ENCODE measurements around the gene R3HDM2. TPM values are rescaled to one million over a fixed set of nuclear protein-coding genes. Genes with fewer than 3 reads are reported as not detected.

R3HDM2 gene
- total RNA-seq, 4 donors from 2014 or later: 43.4 to 97.6 (median 65.1) TPM

DNA sequence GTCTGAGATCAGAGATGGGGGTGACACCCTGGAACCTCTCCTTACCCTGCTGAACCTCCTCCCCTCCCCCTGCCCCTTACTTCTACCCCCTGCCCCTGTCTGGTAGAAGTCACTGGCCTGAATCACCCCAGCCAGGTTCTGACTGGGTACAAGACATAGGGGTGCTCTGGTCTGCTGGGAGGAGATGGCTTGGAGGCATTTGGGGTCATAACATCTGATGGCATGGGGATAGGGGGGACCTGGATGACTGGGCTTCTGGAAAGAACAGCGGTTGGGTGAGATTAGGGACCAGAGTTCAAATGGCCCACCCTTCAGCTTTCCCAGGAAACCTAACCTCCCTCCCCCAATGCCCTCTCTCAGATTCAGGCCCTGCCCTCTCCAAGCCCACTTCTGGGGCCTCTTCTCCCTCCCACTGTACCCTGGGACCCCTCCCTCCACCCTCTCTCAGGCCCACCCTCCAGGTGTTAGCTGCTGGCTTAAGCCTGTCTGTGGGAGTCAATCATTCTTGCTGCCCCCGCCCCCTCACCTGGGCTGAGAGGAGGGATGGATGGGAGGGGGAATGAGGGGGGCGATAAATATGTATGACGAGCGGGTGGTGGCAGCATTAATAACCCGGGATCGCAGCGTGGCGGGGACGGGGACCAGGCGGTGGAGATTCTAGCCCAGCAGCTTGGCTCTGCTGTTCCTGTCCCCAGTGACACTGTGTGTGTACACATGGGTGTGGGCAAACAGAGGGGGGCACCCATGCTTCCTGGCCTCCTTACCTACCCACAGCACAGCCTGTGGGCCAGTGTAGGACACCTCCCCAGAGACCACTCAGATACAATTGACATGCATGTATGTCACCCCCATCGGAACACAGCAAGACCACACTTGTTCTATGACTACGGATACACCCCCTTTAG is 208.3 kb downstream of the R3HDM2 start:
- DNase-seq (ENCODE audit: low spot score in 2 of 2): no peak
- Histone ChIP-seq H3K4me1 (peaks cover 26% of the 10 kb centered on the region), H3K27me3 (peaks cover 86% of the 10 kb centered on the region), H3K36me3 (no peaks in the 10 kb centered on the region), H3K27ac (no peak overlapping the region), H3K9me3 (no peaks in the 10 kb centered on the region), H3K4me3 (no peak overlapping the region)
- TF ChIP-seq EP300 (IDR thresholded peaks at IDR 0.05): no peak
- no peak for TF ChIP-seq POLR2A (IDR thresholded peaks at IDR 0.05)
- TF ChIP-seq POLR2AphosphoS5 (IDR thresholded peaks at IDR 0.05): no peak
- TF ChIP-seq, protein P1, sequence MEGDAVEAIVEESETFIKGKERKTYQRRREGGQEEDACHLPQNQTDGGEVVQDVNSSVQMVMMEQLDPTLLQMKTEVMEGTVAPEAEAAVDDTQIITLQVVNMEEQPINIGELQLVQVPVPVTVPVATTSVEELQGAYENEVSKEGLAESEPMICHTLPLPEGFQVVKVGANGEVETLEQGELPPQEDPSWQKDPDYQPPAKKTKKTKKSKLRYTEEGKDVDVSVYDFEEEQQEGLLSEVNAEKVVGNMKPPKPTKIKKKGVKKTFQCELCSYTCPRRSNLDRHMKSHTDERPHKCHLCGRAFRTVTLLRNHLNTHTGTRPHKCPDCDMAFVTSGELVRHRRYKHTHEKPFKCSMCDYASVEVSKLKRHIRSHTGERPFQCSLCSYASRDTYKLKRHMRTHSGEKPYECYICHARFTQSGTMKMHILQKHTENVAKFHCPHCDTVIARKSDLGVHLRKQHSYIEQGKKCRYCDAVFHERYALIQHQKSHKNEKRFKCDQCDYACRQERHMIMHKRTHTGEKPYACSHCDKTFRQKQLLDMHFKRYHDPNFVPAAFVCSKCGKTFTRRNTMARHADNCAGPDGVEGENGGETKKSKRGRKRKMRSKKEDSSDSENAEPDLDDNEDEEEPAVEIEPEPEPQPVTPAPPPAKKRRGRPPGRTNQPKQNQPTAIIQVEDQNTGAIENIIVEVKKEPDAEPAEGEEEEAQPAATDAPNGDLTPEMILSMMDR (IDR thresholded peaks at IDR 0.05): no peak
- WGBS: 73% methylated on average over 13 of the region's 13 CpGs

DNA sequence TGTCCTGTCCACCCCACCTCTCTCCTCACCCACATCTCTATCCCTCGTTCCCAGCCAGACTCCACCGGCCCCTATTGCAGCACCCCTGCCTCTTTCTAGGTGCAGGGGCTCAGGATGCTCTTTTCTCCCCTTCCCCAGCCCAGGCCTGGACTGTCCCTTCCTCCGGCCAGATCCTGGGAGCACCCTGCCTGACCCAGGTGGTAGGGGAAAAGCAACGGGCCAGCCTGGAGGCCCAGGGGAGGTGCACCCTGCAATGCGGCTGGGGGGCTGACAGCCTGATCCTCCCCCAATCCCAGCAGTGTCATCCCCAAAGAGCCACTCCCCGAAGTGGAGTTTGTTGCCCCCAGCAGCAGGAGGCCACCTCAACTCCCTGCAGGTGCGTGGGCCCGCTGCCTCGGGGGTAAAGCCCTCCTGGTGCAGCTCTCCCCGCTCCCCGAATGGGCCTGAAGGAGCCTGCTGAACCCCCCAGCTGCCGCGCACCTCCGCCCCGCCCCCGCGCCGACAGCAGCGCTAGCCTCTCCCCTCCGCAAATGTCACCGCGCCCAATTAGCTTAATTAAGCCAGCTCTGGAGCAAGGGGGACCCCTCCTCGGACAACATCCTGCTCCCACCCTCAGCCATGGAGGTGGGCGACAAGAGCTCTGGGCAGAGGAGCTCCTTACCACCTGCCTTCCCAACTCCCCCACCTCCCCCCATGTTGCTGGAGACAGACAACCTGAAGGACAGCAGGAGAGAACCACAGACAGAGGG is 209.5 kb downstream of the R3HDM2 start:
- peaks cover 30% of the 10 kb centered on the region for H3K4me1 ChIP-seq
- H3K36me3 ChIP-seq: no peaks in the 10 kb centered on the region
- H3K9me3 ChIP-seq: no peaks in the 10 kb centered on the region
- TF ChIP-seq EP300 (IDR thresholded peaks at IDR 0.05): no peak
- TF ChIP-seq POLR2AphosphoS5 (IDR thresholded peaks at IDR 0.05): no peak
- TF ChIP-seq, protein P1 (IDR thresholded peaks at IDR 0.05): no peak
- TF ChIP-seq POLR2A (IDR thresholded peaks at IDR 0.05): no peak
- no peak overlapping the region for H3K27ac ChIP-seq
- no peak overlapping the region for H3K4me3 ChIP-seq
- H3K27me3 ChIP-seq: peaks cover 85% of the 10 kb centered on the region
- 59% methylated on average over 6 of the region's 24 CpGs for WGBS
- DNase-seq (ENCODE audit: low spot score in 2 of 2): no peak

DNA sequence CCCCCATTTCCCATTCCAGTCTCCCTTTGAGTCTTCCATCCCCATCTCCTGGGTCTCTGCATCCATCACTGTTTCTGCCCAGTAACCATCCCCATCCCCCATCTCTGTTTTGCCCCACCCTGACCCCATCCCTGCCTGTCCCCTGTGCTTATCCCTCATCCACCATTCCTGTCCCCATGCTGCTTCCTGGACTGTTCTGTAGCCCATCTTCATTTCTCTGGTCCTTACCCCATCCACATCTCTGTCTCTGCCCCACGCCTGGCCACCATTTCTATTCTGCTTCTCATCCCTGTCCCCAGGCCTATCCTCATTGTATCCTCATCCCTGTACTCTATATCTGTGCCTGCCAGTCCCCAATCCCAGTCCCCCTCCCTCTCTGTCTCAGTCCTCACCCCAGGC is 210.1 kb downstream of the R3HDM2 start:
- Histone ChIP-seq H3K27ac (no peak overlapping the region), H3K4me1 (peaks cover 36% of the 10 kb centered on the region), H3K4me3 (no peak overlapping the region), H3K9me3 (no peaks in the 10 kb centered on the region), H3K36me3 (no peaks in the 10 kb centered on the region), H3K27me3 (peaks cover 85% of the 10 kb centered on the region)
- no peak for TF ChIP-seq EP300 (IDR thresholded peaks at IDR 0.05)
- WGBS: 68% methylated on average over 1 of the region's 1 CpG
- DNase-seq (ENCODE audit: low spot score in 2 of 2): no peak

DNA sequence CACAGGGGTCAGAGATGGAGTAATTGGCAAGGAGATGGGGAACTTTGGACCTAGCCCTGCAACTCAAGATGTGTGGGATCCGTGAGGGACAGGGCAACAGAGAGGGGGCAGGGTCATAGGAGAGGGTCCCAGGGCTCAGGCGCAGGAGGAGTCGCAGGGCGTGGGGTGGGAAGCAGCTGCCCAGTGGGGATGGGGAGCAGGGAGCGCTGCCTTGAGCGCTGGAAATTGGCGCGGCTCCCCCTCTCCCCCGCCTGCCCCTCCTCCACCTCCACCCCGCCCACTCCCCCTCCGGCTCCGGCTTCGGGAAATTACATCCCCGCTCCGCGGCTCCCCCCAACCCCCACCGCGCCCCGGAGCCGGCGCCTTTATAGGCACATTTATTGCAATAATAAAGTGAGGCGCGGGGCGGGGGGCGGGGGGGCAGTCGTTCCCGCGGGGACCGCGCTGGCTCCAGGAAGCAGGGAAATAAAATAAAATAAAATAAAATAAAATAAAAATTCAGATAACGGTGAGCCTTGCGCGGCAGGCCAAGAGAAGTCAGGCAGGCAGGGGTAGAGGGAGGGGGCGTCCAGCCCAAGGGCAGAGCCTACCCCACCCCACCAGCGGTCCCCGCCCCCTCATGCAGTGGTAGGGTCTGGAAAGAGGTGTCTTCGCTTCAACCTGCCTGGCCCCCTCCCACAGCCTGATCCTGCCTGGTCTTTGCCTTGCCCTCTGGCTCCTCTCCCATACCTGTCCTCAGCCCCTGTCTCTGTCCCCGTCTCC is 210.7 kb downstream of the R3HDM2 start:
- Histone ChIP-seq H3K27ac (no peak overlapping the region), H3K4me3 (no peak overlapping the region), H3K9me3 (no peaks in the 10 kb centered on the region), H3K4me1 (peaks cover 42% of the 10 kb centered on the region), H3K36me3 (no peaks in the 10 kb centered on the region), H3K27me3 (peaks cover 82% of the 10 kb centered on the region)
- no peak for DNase-seq (ENCODE audit: low spot score in 2 of 2)
- TF ChIP-seq EP300 (IDR thresholded peaks at IDR 0.05) (no peak), POLR2AphosphoS5 (IDR thresholded peaks at IDR 0.05) (no peak), POLR2A (IDR thresholded peaks at IDR 0.05) (no peak)
- TF ChIP-seq, protein P1 (IDR thresholded peaks at IDR 0.05): no peak
- WGBS: 20% methylated on average over 38 of the region's 38 CpGs

DNA sequence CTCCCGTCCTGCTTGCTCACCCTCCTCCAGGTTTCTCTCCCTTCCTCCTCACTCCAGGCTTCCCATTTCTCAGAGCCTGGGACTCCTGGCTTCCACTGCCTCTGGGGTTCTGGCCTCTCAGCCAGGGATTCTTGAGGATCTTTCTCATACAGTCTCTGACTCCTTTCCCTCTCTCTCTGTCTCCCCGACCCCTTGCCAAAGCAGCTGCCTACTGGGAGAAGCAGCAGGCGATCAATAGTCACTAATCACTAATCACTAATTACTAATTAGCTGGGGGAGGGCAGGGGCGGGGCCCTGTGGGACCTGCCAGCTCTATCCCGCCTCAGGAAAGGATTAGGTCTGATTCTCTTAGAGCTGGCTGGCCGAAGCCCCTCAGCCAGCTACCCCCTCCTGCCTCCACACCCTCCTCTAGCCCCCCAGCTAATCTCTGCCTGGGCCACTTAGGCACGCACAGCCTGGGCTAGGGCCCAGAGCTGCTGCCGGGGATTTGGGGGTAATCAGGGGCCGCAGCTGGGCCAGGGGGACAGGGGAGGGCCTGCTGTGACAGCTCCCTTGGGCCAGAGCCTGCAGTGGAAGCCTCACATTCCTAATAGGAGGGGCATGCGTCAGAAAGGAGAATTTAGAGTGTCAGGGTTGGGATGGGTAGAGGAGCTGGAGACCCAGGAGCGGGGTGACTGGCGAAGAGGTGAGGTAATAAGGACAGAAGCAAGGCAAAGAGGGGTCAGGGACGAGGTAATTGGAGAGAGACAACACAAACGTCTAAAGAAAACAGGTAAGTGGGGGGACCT is 211.4 kb downstream of the R3HDM2 start:
- DNase-seq (ENCODE audit: low spot score in 2 of 2): no peak
- peaks cover 81% of the 10 kb centered on the region for H3K27me3 ChIP-seq

More for the DNA sequence above, 211.4 kb downstream of the R3HDM2 start:
- Histone ChIP-seq H3K4me3 (no peak overlapping the region), H3K36me3 (no peaks in the 10 kb centered on the region), H3K27ac (no peak overlapping the region), H3K9me3 (no peaks in the 10 kb centered on the region), H3K4me1 (peaks cover 50% of the 10 kb centered on the region)
- TF ChIP-seq, protein P1 (IDR thresholded peaks at IDR 0.05): no peak
- TF ChIP-seq EP300 (IDR thresholded peaks at IDR 0.05) (no peak), POLR2A (IDR thresholded peaks at IDR 0.05) (no peak), POLR2AphosphoS5 (IDR thresholded peaks at IDR 0.05) (no peak)
- 81% methylated on average over 14 of the region's 14 CpGs for WGBS

All from suprapubic skin (tissue), 4 donors.